ENCODE data around the gene PPFIA4.

GRCh38 chr1:203025686-203026030 is 633 bp upstream of the PPFIA4 start:
- no peak for TF ChIP-seq CTCF (conservative IDR thresholded peaks at IDR 0.05 in 1 of 2, IDR thresholded peaks at IDR 0.05 in 1 of 2; ENCODE audit: extremely low read depth in 1 of 2, insufficient read depth in 1 of 2, low read depth in 1 of 2, low read length in 2 of 2)
- no peak for TF ChIP-seq EZH2 (IDR thresholded peaks at IDR 0.05; ENCODE audit: borderline replicate concordance, low read length)

Data from mammary epithelial cell (primary cell).